Glomerular endothelial cell (primary cell): Measurements from ENCODE around the gene UBE2I. TPM values are rescaled to one million over a fixed set of nuclear protein-coding genes. Genes with fewer than 3 reads are reported as not detected.
"Not testable (repeated sequence)": the region's sequence is repeated elsewhere in the genome, so short reads cannot be mapped to it uniquely, and the experiment has no call there.

Experiments
- DNase-seq: peaks from one replicate; pipeline ENCODE4 v3.0.0-alpha.2; 2011; ENCODE audit warnings: low read depth, low spot score; ENCODE audit errors: extremely low read depth
- total RNA-seq: library from RNA; depleted of rRNA; stranded (reverse); fragments of >200 nt; gene quantifications from 2 replicates; pipeline ENCODE4 v1.2.3, GENCODE V29; 2015

UBE2I gene
- total RNA-seq, 1 donor from 2014 or later: 94.8 TPM

DNA sequence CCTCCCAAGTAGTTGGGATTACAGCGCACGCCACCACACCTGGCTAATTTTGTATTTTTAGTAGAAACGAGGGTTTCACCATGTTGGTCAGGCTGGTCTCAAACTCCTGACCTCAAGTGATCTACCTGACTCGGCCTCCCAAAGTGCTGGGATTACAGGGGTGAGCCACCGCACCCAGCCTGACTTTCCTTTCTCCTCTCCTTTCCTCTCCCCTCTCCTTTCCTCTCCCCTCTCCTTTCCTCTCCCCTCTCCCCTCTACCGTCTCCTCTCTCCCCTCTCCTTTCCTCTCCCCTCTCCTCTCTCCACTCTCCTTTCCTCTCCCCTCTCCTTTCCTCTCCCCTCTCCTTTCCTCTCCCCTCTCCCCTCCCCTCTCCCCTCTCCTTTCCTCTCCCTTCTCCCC lies 17.2 kb upstream of the UBE2I start:
- DNase-seq: not testable (repeated sequence)

DNA sequence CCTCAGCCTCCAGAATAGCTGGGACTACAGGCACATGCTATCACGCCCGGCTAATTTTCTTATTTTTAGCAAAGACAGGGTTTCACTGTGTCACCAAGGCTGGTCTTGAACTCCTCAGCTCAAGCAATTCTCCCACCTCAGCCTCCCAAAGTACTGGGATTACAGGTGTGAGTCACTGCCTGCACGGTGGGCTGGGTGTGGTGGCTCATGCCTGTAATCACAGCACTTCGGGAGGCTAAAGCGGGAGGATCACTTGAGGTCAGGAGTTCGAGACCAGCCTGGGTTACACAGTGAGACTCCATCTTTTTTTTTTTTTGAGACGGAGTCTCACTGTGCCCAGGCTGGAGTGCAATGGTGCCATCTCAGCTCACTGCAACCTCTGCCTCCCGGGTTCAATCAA lies 16.6 kb upstream of the UBE2I start:
- not testable (repeated sequence) for DNase-seq

DNA sequence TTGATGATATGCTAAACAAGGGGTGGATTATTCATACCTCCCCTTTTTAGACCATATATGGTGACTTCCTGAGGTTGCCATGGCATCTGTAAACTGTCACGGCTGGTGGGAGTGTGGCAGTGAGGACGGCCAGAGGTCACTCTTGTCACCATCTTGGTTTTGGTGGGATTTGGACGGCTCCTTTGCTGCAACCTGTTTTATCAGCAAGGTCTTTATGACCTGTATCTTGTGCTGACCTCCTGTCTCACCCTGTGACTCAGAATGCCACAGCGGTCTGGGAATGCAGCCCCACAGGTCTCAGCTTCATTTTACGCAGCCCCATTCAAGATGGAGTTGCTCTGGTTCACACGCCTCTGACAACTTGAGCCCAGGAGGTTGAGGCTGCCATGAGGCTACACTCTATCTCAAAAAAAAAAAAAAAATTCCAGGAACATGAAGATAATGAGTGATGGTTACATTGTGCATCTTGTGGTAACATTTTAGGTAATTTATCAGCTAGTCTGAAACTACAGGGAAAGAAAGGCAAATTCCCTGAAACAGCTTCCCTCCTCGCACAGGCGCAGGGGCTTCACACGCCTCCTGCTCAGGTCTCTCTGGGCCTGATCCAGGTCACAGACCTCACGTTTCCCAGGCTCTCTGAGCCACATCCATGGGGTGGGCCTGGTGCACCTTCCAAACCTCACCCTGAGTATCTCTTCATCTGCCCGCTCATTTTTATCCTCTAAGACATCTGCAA lies 15.3 kb upstream of the UBE2I start:
- no peak for DNase-seq

DNA sequence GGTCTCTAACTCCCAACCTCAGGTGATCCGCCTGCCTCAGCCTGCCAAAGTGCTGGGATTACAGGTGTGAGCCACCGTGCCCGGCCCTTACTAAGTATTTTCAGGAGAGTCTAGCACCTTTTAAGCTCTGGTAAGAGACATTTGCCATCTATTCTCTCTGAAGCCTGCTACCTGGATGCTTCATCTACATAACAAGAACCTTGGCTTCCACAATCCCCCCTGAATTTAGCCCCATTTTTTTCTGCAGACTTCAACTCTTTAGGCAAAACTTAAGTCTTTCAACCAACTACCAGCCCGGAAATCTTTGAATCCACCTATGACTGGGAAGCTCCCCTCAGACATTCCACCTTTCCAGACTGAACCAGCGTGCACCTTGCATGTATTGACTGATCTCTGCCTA lies 14.0 kb upstream of the UBE2I start:
- DNase-seq: no peak

DNA sequence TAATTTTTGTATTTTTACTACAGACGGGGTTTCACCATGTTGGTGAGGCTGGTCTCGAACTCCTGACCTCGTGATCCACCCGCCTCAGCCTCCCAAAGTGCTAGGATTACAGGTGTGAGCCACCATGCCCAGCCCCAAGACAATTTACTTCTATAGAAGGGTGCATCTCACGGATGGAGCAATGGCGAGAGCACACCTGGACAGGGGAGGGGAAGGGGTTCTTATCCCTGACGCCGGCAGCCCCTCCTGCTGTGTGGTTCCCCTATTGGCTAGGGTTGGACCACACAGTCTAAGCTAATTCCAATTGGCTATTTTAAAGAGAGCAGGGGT lies 12.8 kb upstream of the UBE2I start:
- DNase-seq: not testable (repeated sequence)

DNA sequence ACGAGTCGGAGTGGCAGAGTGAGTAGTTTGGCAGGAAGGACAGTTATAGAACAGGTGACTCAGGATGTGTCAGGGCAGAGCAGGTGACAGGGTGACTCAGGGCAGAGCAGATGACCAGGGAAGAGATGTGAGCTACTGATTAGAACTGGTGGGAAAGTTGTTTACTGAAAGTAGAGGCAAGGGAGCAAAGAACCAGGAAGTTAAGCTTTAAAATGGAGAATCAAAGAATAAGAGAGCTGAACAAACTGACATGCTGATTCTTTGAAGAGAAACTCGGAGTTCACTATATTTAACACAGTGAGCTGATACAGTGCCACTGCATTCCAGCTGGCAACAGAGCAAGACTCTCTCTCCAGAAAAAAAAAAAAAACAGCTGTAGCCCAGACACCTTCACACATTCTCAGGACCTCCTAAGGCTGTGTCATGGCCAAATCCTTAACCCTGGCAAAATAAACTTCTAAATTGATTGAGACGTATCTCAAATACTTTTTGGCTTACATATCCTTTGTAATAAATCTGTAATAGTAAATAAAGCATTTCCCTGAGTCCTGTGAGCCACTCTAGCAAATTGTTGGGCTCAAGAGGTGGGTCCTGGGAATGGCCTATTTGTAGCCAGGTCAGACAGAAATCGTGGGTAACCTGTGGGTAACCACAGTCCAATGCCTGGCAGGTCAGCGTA lies 12.3 kb upstream of the UBE2I start:
- DNase-seq: no peak

DNA sequence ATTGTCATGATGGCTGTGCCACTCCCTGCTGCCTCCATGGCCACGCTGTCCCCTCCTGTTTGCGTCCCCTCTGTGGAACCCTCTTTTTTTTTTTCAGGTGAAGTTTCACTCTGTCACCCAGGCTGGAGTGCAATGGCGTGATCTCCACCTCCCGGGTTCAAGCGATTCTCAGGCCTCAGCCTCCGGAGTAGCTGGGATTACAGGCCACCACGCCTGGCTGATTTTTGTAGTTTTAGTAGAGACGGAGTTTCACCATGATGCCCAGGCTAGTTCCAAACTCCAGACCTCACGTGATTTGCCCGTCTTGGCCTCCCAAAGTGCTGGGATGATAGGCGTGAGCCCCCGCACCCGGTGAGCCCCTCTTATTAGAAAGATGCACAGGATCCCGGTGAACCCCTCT lies 11.0 kb upstream of the UBE2I start:
- DNase-seq: no peak

DNA sequence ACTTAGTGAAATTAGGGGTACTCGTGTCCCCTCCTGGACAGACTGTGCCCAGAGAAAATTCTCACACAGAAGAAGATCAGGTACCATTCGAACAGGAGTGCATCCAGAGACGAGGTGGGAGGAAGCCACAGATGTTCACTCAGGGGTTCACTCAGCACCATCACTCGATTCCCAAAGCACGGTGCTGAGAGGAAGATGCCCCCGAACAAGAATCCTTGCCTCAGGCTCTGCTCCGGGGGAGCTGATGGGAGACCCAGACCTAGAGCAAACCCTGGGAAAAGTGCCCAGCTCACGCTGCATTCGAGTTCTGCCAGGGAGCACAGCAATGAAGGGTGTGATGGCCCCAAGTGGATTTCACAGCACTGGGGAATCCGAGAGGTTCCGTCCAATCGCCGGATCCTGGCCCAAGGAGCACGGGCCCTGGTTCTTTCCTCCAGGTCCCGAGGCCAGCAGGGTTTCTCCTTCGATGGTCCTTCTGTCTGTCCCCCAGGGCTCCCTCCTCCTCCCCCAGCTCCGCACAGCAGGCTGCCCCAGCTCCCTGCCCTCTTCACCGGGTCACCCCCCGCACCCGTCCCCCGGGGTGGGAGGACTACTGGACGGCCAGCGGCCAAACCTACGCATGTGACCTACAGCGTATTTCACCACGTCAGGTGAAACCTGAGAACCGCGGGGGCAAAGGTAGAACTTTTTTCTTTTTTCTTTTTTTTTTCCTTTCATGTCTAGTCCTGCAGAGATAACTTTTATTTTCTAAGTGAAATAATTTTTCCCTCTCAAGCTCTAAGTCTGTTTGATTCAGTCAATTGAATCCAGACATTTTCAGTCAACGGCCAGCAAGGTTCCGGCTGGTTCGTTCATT lies 10.2 kb upstream of the UBE2I start:
- DNase-seq: no peak

DNA sequence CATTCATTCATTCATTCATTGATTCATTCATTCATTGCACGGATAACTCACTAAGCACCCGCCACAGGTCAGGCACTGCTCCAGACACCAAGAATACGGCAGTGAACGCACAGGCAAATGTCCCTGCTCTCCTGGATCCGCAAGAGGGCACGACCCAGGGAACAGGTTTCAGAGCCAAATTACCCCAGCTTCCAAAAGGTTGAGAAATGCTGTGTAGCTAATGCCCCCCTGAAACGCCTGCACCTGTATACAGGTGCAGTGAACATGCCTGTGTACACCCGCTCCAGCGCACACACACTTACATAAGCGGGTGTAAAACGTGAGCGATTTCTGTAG lies 9.6 kb upstream of the UBE2I start:
- no peak for DNase-seq

DNA sequence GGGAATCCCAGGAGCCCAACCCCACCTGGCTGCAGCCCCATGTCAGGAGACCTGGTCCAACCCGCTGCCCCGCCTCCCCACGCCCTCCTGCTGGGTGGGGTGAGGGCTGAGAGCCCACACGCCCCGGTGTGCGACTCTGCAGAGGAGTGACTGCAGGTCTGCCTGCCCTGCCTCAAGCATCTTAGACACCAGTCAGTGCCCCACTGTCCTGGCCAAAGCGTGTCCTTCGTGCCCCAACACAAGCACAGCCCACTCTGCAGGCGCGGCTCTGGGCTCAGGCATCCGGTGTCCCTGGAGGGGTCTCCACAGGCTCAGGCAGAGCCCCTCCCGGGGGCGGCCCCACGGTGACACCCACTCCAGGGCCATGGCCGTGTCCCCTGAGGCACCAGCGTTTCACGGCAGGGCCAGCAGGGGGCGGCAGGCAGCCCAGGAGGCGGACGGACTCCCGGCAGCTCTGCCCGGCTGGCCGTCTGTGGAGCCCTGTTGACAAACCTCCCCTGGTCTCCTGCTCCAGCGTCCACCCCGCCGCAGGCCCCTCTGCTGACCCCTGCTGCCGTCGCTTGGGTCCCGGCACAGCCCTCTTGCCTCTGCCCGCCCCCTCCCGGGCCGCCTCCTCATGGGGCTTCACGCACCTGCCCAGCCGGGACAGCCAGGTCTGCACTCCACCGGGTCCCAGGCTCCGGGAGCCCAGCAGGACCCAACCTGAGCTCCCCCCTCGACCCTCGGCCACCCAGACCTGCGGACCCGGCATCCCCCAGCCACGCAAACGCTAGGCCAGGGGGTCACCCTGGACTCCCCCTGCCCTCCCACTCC lies 8.6 kb upstream of the UBE2I start:
- no peak for DNase-seq

DNA sequence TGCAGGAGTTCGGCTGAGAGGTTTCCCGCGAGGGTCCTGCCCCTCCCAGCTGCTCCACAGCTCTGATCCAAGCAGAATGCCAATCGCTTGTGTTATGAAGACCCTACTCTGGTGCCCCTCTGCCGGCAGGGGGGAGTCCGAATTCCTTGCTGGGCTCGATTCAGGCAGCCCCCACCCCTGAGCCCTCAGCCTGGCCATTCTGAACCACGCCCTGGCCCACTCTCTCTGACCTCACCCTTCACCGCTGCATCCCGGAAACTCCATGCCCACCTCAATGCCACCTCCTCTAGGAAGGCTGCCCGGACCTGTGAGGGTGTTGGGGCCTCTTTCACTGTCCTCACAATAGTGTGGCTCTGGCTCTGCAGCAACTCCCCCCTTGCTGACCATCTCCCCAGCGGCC lies 7.9 kb upstream of the UBE2I start:
- no peak for DNase-seq

DNA sequence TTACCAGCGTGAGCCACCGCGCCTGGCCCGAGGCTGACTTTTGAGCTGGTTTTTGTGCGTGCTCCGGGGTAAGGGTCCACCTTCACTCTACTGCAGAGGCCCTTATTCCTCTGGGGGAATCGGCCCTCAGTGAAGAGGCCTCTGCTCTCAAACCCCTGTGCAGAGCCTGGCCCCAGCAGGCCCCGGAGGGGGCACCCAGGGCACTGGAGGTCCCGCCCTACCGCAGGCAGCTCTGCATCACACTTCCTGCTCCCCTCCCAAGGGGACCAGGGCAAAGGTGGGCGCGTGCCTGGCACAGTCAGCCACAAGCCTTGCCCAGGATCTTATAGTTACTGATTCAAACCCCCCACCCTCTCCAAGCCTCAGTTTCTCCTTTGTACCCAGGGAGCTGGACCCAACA lies 3.6 kb upstream of the UBE2I start:
- no peak for DNase-seq

DNA sequence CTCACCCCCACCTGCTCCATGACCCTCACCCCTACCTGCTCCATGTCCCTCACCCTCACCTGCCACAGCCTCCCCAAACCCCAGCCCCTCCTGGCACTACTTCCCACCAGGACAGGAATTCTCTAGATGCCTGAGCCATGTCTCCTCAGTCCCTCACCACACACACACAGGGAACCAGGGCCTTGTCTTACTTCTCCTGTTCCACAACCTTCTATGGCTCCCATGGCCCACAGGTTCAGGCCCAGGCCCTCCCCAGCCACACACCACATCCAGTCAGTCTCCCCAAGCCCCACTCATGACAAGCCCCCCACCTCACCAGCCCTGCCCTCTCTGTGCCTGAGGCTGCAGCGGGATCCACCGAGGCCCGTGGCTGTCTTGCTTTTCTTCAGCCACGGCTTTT lies 3.1 kb upstream of the UBE2I start:
- no peak for DNase-seq

DNA sequence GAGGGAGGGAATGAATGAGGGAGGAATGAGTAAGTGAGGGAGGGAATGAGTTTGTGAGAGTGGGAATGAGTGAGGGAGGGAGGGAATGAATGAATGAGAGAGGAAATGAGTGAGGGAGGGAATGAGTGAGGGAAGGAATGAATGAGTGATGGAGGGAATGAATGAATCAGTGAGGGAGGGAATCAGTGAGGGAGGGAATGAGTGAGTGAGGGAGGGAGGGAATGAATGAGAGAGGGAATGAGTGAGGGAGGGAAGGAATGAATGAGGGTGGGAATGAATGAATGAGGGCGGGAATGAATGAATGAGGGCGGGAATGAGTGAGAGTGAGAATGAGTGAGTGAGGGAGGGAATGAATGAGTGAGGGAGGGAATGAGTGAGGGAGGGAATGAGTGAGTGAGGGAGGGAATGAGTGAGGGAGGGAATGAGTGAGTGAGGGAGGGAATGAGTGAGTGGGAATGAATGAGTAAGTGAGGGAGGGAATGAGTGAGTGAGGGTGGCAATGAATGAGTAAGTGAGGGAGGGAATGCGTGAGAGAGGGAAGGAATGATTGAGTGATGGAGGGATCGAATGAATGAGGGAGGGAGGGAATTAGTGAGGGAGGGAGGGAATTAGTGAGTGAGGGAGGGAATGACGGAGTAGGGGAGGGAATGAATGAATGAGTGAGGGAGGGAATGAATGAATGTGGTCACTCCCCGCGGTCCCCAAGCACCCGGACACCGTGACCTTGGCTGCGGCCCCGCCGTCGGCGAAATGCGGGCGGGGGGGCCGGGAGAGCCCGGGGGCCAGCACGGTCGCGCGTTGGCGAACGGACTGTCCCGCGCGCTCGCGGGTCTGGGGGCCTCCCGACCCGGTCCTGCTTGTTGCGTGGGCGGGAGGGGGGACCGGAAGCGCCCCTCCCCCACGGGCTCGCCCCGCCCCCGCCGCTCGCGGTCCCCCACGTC lies 1.1 kb upstream of the UBE2I start:
- DNase-seq: no peak

DNA sequence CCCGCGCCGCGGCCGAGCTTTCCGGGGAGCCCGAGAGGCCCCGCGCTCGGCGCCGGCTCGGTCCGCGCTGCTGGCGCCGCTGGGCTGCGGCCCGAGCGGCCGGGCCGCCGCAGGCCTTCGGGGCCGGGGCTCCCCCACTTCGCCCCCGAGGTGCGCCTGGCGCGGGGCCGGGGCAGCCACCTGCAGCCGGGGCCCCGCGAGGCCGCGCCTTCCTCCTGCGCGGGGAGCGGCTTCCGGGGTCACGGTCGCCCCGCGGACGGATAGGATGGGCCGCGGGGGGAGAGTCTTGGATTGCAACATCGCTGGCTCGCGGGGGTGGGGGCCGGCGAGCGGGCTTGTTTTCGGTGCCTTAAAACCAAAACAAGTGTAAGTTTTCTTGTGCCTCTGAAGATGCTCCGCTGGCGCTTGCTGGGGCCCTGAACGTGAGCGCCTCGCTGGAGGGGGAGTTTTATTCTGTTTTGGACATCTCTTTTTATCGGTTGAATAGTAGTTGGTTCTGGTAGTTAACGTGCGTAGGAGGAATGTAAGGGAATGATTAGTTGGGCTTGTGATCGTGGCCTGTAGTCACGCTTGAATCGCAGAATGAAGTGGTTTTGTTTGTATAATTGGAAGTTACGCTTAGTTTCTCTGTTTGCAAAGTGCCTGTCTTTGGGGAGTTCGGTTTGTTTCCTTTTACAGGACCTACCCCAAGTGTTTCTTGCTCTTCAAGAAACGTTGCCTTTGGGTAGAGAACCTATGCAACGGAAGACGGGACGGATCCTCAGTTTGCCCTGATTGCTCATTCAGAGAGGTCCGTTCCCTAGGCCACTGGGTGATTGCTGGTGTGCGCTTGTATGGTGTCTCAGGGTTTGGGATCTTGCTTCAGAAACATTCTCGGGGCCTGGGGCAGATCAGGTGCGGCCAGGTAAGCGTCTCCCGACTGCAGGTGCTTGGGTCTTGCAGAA lies 724 bp downstream of the UBE2I start:
- DNase-seq: no peak

DNA sequence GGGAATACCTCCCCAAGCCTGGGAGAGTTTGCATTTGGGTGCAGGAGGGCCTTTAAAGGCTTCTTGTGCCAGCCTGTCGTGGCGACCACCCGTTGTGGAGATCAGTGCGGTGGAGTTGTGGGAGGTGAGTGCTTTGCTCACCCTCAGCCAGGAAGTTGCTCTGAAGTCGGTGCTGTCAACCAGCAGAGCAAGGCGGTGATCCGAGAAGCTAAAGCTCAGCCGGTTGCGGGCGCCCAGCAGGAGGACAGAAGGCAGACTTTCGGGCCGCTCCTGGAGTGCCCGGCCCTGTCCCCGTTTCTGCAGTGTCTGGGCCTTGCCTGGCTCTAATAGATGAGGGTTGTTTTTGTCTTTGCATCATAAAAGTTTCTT lies 1.4 kb downstream of the UBE2I start:
- DNase-seq: no peak

DNA sequence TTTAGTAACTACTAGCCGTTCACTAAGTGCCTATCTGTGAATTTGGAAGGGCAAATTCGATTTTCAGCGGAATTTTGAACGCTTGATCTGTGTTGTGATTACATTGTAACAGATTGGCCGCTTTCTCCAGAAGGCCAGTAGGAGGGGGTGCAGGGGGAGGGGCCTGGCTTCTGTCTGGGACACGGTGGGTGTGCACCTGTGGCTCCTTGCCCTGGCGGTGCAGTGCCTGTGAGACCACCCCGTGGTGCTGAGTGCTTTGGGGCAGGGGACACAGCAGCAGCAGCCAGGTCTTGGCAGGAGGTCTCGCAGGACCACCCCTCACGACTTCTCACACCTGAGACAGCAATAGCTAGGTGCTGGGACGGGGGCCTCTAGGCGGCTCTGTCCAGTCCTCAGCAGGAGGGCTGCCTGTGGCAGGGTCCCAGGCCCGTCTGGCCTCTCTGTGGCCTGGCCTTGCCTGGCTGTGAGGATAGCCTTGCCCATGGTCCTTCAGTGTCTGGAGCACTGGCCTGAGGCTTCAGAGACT lies 1.8 kb downstream of the UBE2I start:
- DNase-seq: no peak

DNA sequence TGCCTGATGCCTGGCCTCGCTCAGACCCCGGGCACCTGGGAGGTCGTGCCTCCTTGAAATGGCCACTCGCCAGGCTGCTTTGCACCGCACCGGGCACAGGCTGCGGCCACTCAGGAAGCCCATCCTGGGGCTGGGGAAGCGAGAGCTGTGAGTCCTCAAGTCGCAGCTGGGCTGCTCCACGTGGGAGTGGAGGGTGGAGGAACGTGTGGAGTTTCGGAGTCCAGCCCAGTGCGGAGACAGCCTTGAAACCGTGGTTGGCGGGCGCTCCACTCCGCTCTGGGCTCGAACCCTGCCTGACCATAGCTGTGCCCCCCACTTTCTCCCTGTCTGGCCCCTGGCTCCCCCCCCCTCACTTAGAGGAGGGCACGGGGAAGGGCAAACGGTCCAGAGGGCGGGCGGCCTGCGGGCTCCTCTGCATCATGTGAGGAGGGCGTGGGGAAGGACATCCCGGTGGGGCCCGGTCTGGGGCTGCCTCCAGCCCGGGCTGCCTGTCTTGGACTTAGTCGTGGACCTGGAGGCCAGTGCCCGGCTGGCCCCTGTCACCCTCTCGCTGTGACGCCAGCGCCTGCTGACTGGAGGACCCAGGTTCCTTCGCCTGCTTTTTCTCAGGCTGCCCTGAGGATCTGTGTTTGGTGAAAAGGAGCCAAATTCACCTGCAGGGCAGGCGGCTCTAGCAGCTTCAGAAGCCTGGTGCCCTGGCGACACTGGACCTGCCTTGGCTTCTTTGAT lies 2.5 kb downstream of the UBE2I start:
- no peak for DNase-seq
